Type B pancreatic cell (in vitro differentiated cells): Measurements from ENCODE around the gene PPWD1. TPM values are rescaled to one million over a fixed set of nuclear protein-coding genes. Genes with fewer than 3 reads are reported as not detected.

Source experiments
- DNase-seq: peaks from one replicate; pipeline ENCODE4 v3.0.0; 2021; ENCODE audit warnings: mixed read lengths; ENCODE audit not compliant: unreplicated experiment; ENCODE audit errors: extremely low spot score
- H3K27ac Mint-ChIP-seq: 2 replicates; pipeline ENCODE4 v1.8.0; 2021; ENCODE audit warnings: mild to moderate bottlenecking, mixed read lengths
- H3K27me3 Mint-ChIP-seq: 2 replicates; pipeline ENCODE4 v1.8.0; 2021; ENCODE audit warnings: mixed read lengths
- H3K36me3 Mint-ChIP-seq: 2 replicates; pipeline ENCODE4 v1.8.0; 2021; ENCODE audit warnings: mixed read lengths
- H3K4me1 Mint-ChIP-seq: one replicate; pipeline ENCODE4 v1.8.0; 2021; ENCODE audit warnings: mixed read lengths; ENCODE audit not compliant: unreplicated experiment
- H3K4me3 Mint-ChIP-seq: 2 replicates; pipeline ENCODE4 v1.8.0; 2021; ENCODE audit warnings: mild to moderate bottlenecking, mixed read lengths
- H3K9me3 Mint-ChIP-seq: 2 replicates; pipeline ENCODE4 v1.8.0; 2021; ENCODE audit warnings: mixed read lengths
- CTCF ChIP-seq: fragments of 200-600 bp; sonication (generic); conservative IDR thresholded peaks from 2 replicates; pipeline ENCODE4 v1.5.0; 2021; ENCODE audit warnings: antibody characterized with exemption, mild to moderate bottlenecking
- total RNA-seq: library from RNA; stranded (reverse); gene quantifications from 2 replicates; pipeline ENCODE4 v1.2.1, GENCODE V29; 2021; ENCODE audit warnings: low replicate concordance

The PPWD1 gene
- total RNA-seq, 1 donor from 2014 or later, result 40.4 TPM

- no peaks in the 10 kb centered on the region for H3K27me3 Mint-ChIP-seq
- H3K9me3 Mint-ChIP-seq, result no peaks in the 10 kb centered on the region
- DNase-seq, result no peak
- TF ChIP-seq CTCF, result no peak
- H3K4me3 Mint-ChIP-seq, result no peak overlapping the region
- peaks cover 16% of the 10 kb centered on the region for H3K36me3 Mint-ChIP-seq
- no peak overlapping the region for H3K27ac Mint-ChIP-seq
- H3K4me1 Mint-ChIP-seq, result no peaks in the 10 kb centered on the region
These were observed 18.6 kb upstream of the PPWD1 start for GRCh38 chr5:65544473-65544872.

GRCh38 chr5:65546141-65546540 lies 17.0 kb upstream of the PPWD1 start:
- H3K9me3 Mint-ChIP-seq, result no peaks in the 10 kb centered on the region
- no peak overlapping the region for H3K4me3 Mint-ChIP-seq
- no peak for TF ChIP-seq CTCF
- H3K27ac Mint-ChIP-seq, result no peak overlapping the region
- H3K4me1 Mint-ChIP-seq, result no peaks in the 10 kb centered on the region
- peaks cover 21% of the 10 kb centered on the region for H3K36me3 Mint-ChIP-seq
- H3K27me3 Mint-ChIP-seq, result no peaks in the 10 kb centered on the region
- DNase-seq, result no peak

- no peak overlapping the region for H3K27ac Mint-ChIP-seq
- no peak for DNase-seq
- TF ChIP-seq CTCF, result no peak
- no peaks in the 10 kb centered on the region for H3K9me3 Mint-ChIP-seq
- H3K4me3 Mint-ChIP-seq, result no peak overlapping the region
- H3K36me3 Mint-ChIP-seq, result peaks cover 16% of the 10 kb centered on the region
- H3K4me1 Mint-ChIP-seq, result no peaks in the 10 kb centered on the region
- no peaks in the 10 kb centered on the region for H3K27me3 Mint-ChIP-seq
These were observed 14.8 kb upstream of the PPWD1 start for GRCh38 chr5:65548281-65548680.

GRCh38 chr5:65553941-65554340 lies 9.2 kb upstream of the PPWD1 start:
- Mint-ChIP-seq H3K27me3 (no peaks in the 10 kb centered on the region), H3K9me3 (no peaks in the 10 kb centered on the region), H3K36me3 (peaks cover 9% of the 10 kb centered on the region), H3K27ac (no peak overlapping the region), H3K4me3 (no peak overlapping the region), H3K4me1 (no peaks in the 10 kb centered on the region)
- TF ChIP-seq CTCF, result no peak
- no peak for DNase-seq

GRCh38 chr5:65555287-65555686 lies 7.8 kb upstream of the PPWD1 start:
- no peak for TF ChIP-seq CTCF
- DNase-seq, result no peak
- peaks cover 5% of the 10 kb centered on the region for H3K36me3 Mint-ChIP-seq
- H3K9me3 Mint-ChIP-seq, result no peaks in the 10 kb centered on the region
- H3K4me1 Mint-ChIP-seq, result no peaks in the 10 kb centered on the region
- H3K4me3 Mint-ChIP-seq, result no peak overlapping the region
- no peak overlapping the region for H3K27ac Mint-ChIP-seq
- no peaks in the 10 kb centered on the region for H3K27me3 Mint-ChIP-seq

- no peaks in the 10 kb centered on the region for H3K27me3 Mint-ChIP-seq
- no peaks in the 10 kb centered on the region for H3K9me3 Mint-ChIP-seq
- peaks cover 1% of the 10 kb centered on the region for H3K4me1 Mint-ChIP-seq
- H3K36me3 Mint-ChIP-seq, result peaks cover 3% of the 10 kb centered on the region
- H3K4me3 Mint-ChIP-seq, result no peak overlapping the region
- H3K27ac Mint-ChIP-seq, result no peak overlapping the region
- no peak for TF ChIP-seq CTCF
- no peak for DNase-seq
These were observed 6.9 kb upstream of the PPWD1 start for GRCh38 chr5:65556181-65556580.
